Suprapubic skin (tissue), 3 donors: ENCODE measurements around the gene DIABLO.

Experiments used
- POLR2AphosphoS5 ChIP-seq, 3 donors: sonication (generic); formaldehyde crosslinking; IDR thresholded peaks; one replicate each; pipeline ENCODE4 v1.6.1; 2017; ENCODE audit warnings: antibody characterized with exemption in 3 of 3
- TF ChIP-seq, protein P1 (sequence below), 2 donors: fragments of 200-600 bp in 1 of 2; fragments of 450-650 bp in 1 of 2; sonication (generic) in 1 of 2; IDR thresholded peaks; one replicate each; pipeline ENCODE4 v1.5.1; 2016 to 2019; ENCODE audit warnings: antibody characterized with exemption in 2 of 2, mild to moderate bottlenecking in 1 of 2, moderate library complexity in 1 of 2

DNA sequence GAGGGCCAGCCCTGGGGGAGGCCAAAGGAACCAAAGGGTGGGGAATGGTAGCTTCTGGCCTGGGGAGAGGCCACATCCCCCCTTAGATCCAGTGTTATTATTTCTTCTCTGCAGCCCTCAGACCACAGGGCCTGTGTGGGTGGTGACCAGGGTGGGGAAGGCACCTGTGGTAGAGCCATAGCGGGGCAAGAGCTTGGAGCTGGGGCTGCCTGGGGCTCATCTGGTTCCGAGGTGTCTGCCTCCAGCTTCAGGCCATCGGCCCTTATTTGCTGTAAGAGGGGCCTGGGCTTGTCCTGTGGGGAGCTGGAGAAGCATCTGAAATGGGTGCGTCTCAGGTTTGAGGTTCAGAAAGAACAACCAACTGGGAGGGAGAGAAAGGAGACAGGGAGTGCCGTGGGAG is 24.5 kb downstream of the DIABLO start:
- TF ChIP-seq, protein P1, sequence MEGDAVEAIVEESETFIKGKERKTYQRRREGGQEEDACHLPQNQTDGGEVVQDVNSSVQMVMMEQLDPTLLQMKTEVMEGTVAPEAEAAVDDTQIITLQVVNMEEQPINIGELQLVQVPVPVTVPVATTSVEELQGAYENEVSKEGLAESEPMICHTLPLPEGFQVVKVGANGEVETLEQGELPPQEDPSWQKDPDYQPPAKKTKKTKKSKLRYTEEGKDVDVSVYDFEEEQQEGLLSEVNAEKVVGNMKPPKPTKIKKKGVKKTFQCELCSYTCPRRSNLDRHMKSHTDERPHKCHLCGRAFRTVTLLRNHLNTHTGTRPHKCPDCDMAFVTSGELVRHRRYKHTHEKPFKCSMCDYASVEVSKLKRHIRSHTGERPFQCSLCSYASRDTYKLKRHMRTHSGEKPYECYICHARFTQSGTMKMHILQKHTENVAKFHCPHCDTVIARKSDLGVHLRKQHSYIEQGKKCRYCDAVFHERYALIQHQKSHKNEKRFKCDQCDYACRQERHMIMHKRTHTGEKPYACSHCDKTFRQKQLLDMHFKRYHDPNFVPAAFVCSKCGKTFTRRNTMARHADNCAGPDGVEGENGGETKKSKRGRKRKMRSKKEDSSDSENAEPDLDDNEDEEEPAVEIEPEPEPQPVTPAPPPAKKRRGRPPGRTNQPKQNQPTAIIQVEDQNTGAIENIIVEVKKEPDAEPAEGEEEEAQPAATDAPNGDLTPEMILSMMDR (IDR thresholded peaks at IDR 0.05) = no peak
- TF ChIP-seq POLR2AphosphoS5 (IDR thresholded peaks at IDR 0.05) = no peak
